Caco-2 (cell line): Measurements from ENCODE around the gene KIF27. TPM values are rescaled to one million over a fixed set of nuclear protein-coding genes. Genes with fewer than 3 reads are reported as not detected.
"Not testable (repeated sequence)": the region's sequence is repeated elsewhere in the genome, so short reads cannot be mapped to it uniquely, and the experiment has no call there.

Source experiments
- BruUV-seq: library from RNA; stranded (reverse); fragments of 400-500 nt; replicated peaks from 2 replicates; lab custom pipeline; 2021; lab: Mats Ljungman, UMichigan
- CTCF ChIA-PET: fragments of 300-600 bp; sonication (Branson Sonifier 250); formaldehyde crosslinking; loops from one replicate; lab custom pipeline; 2022; ENCODE audit warnings: antibody characterized with exemption; lab: Charles Lee
- POLR2A ChIA-PET: fragments of 300-600 bp; sonication (Branson Sonifier 250); formaldehyde crosslinking; loops from one replicate; lab custom pipeline; 2022; ENCODE audit warnings: antibody characterized with exemption; lab: Charles Lee
- DNase-seq, 2 experiments: peaks; one replicate each; pipeline versions ENCODE4 v3.0.0 to v3.0.0-alpha.2; 2020 to 2022
- H3K27me3 ChIP-seq: replicated peaks from 2 replicates; pipeline ENCODE4 v1.6.0; 2011; ENCODE audit warnings: low read length; ENCODE audit not compliant: control insufficient read depth, insufficient read depth
- H3K36me3 ChIP-seq: 2 replicates; pipeline ENCODE4 v1.5.1; 2011; ENCODE audit warnings: low read length; ENCODE audit not compliant: control insufficient read depth, insufficient read depth
- H3K4me1 ChIP-seq: fragments of 250-450 bp; sonication (Bioruptor Pico); 2 replicates; pipeline ENCODE4 v1.5.1; 2020; ENCODE audit warnings: mild to moderate bottlenecking
- H3K4me3 ChIP-seq: 2 replicates; pipeline ENCODE4 v1.5.1; 2011; ENCODE audit warnings: low read depth, mild to moderate bottlenecking, control low read depth, low read length
- H3K9me3 ChIP-seq: fragments of 250-450 bp; sonication (Bioruptor Pico); 2 replicates; pipeline ENCODE4 v1.5.1; 2020; ENCODE audit warnings: mild to moderate bottlenecking, moderate library complexity
- H3K27ac Mint-ChIP-seq: one replicate; pipeline ENCODE4 v1.8.0; 2022; ENCODE audit warnings: mixed read lengths; ENCODE audit not compliant: unreplicated experiment
- H3K27me3 Mint-ChIP-seq: one replicate; pipeline ENCODE4 v1.8.0; 2022; ENCODE audit warnings: mixed read lengths; ENCODE audit not compliant: insufficient read depth, unreplicated experiment
- H3K36me3 Mint-ChIP-seq: one replicate; pipeline ENCODE4 v1.8.0; 2022; ENCODE audit warnings: mild to moderate bottlenecking, mixed read lengths; ENCODE audit not compliant: insufficient read depth, unreplicated experiment
- H3K4me1 Mint-ChIP-seq: one replicate; pipeline ENCODE4 v1.8.0; 2022; ENCODE audit warnings: low read depth, mixed read lengths; ENCODE audit not compliant: unreplicated experiment
- H3K4me3 Mint-ChIP-seq: one replicate; pipeline ENCODE4 v1.8.0; 2022; ENCODE audit warnings: mild to moderate bottlenecking, moderate library complexity, mixed read lengths; ENCODE audit not compliant: unreplicated experiment
- H3K9me3 Mint-ChIP-seq: one replicate; pipeline ENCODE4 v1.8.0; 2022; ENCODE audit warnings: mixed read lengths; ENCODE audit not compliant: unreplicated experiment
- CTCF ChIP-seq, 2 experiments: fragments of 200-600 bp in 1 of 2; IDR thresholded peaks; 1 replicate in 1 of 2; 2 replicates in 1 of 2; pipeline versions ENCODE4 v1.5.1 to v1.8.0; 2011 to 2022; ENCODE audit warnings: antibody characterized with exemption in 1 of 2, control low read depth in 1 of 2, inconsistent platforms in 1 of 2, low read depth in 1 of 2, low read length in 1 of 2, mild to moderate bottlenecking in 1 of 2, moderate library complexity in 1 of 2; ENCODE audit not compliant: insufficient read depth in 1 of 2, severe bottlenecking in 1 of 2, unreplicated experiment in 1 of 2
- intact Hi-C: fragments of 100-400 bp; cut with micrococcal nuclease; formaldehyde crosslinking; loops from one replicate; pipeline ENCODE4 v1.10.0; 2022; ENCODE audit not compliant: unreplicated experiment
- total RNA-seq: library from RNA; stranded (reverse); gene quantifications from 2 replicates; pipeline ENCODE4 v1.2.3, GENCODE V29; 2022

Gene KIF27
- total RNA-seq, 1 experiment from 2014 or later = 1.8 TPM

- TF ChIP-seq CTCF (IDR thresholded peaks at IDR 0.05; ENCODE audit: insufficient read depth in 1 of 2, low read depth in 1 of 2, low read length in 1 of 2, severe bottlenecking in 1 of 2, unreplicated experiment in 1 of 2) = peak in 1 of 2 experiments; percentile 39
- H3K27me3 ChIP-seq = no peaks in the 10 kb centered on the region
- peak overlapping the region; percentile 52 for H3K4me3 ChIP-seq
- H3K9me3 ChIP-seq = no peaks in the 10 kb centered on the region
- CTCF ChIA-PET = interaction anchor here (0.5 kb wide), 1 partner anchor 497 kb away, joined by 3 read pairs; no protein-coding TSS in a partner anchor
- no peaks in the 10 kb centered on the region for H3K4me1 Mint-ChIP-seq
- BruUV-seq = TSS peak; percentile 51
- no peaks in the 10 kb centered on the region for H3K4me1 ChIP-seq
- peak overlapping the region; percentile 82 for H3K27ac Mint-ChIP-seq
- H3K27me3 Mint-ChIP-seq = no peaks in the 10 kb centered on the region
- POLR2A ChIA-PET = no interaction called here
- no peaks in the 10 kb centered on the region for H3K9me3 Mint-ChIP-seq
- intact Hi-C loops = loop anchor here (2.0 to 10.0 kb wide), 3 partner anchors 37 to 296 kb away; partner anchors contain the start of genes HNRNPK, IDNK and RMI1
- no peaks in the 10 kb centered on the region for H3K36me3 ChIP-seq
- peak overlapping the region; percentile 71 for H3K4me3 Mint-ChIP-seq
- no peaks in the 10 kb centered on the region for H3K36me3 Mint-ChIP-seq
- peak in 1 of 2 experiments; percentile 70 for DNase-seq
Observed at GRCh38 chr9:83920469-83920926, 734 bp downstream of the KIF27 start.

DNA sequence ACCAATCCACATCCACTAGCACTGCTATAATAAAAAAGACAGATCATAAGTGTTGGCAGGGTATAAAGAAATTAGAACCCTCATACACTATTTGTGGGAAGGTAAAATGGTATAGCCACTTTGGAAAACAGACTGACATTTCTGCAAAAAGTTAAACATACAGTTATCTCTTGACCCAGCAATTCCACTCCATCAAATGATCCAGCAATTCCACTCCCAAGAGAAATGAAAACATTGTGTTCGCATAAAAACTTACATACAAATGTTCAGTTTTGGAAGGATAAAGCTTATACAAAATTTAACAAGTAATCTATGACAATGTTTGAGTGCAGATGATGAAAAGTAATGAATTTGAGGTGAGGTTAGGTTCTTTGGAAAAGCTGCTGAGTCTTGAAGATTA lies 2.1 kb downstream of the KIF27 start:
- Mint-ChIP-seq H3K4me3 (no peak overlapping the region), H3K27ac (no peak overlapping the region), H3K36me3 (no peaks in the 10 kb centered on the region), H3K27me3 (no peaks in the 10 kb centered on the region), H3K9me3 (no peaks in the 10 kb centered on the region), H3K4me1 (no peaks in the 10 kb centered on the region)
- BruUV-seq = no TSS peak
- Histone ChIP-seq H3K9me3 (no peaks in the 10 kb centered on the region), H3K36me3 (no peaks in the 10 kb centered on the region), H3K4me1 (no peaks in the 10 kb centered on the region), H3K4me3 (no peak overlapping the region), H3K27me3 (no peaks in the 10 kb centered on the region)
- intact Hi-C loops = no loop called here
- CTCF ChIA-PET = no interaction called here
- DNase-seq = no peak
- POLR2A ChIA-PET = no interaction called here
- no peak for TF ChIP-seq CTCF (IDR thresholded peaks at IDR 0.05; ENCODE audit: insufficient read depth in 1 of 2, low read depth in 1 of 2, low read length in 1 of 2, severe bottlenecking in 1 of 2, unreplicated experiment in 1 of 2)

GRCh38 chr9:83912194-83912593 lies 9.0 kb downstream of the KIF27 start:
- CTCF ChIA-PET, H3K9me3 Mint-ChIP-seq, H3K27ac Mint-ChIP-seq, H3K36me3 Mint-ChIP-seq, H3K36me3 ChIP-seq, POLR2A ChIA-PET, H3K27me3 Mint-ChIP-seq, H3K4me3 Mint-ChIP-seq, H3K4me1 Mint-ChIP-seq, BruUV-seq, H3K9me3 ChIP-seq, H3K4me3 ChIP-seq, H3K27me3 ChIP-seq, H3K4me1 ChIP-seq: not testable (repeated sequence)
- intact Hi-C loops = loop anchor here (5.0 kb wide), 2 partner anchors 75 to 580 kb away; no protein-coding TSS in a partner anchor
- peak in 1 of 2 experiments; percentile 8 for DNase-seq
